ENCODE results near the gene SATL1.
"Not testable (repeated sequence)": the region's sequence is repeated elsewhere in the genome, so short reads cannot be mapped to it uniquely, and the experiment has no call there.

The SATL1 gene

GRCh38 chrX:85136409-85136808 is 107.2 kb downstream of the SATL1 start:
- no peaks in the 10 kb centered on the region for H3K27me3 Mint-ChIP-seq
- H3K9me3 Mint-ChIP-seq: no peaks in the 10 kb centered on the region
- no peak overlapping the region for H3K27ac Mint-ChIP-seq
- DNase-seq (no peak), ATAC-seq (no peak)
- no peaks in the 10 kb centered on the region for H3K4me1 Mint-ChIP-seq
- H3K4me3 Mint-ChIP-seq: no peak overlapping the region
- no peaks in the 10 kb centered on the region for H3K36me3 Mint-ChIP-seq (ENCODE audit: low read depth)

DNA sequence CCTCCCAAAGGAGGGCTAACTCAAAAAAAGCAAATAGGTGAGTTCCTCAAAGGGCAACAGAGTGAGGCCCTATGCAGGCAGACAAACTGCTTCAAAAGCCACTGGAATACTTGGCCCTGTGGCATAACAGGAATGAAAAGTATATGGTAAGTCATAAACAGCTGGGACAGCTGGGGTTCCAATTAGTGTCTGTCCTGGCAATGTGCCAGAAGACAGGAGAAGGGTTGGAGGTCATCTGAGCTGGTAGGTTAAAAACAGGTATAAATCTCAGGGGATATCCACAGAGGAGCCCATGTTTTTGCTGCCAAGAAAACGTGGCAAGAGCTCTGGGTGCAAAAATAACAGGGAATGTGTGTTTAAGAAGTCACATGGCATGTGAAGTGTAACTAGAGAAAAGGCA is 128.3 kb downstream of the SATL1 start:
- no peak overlapping the region for H3K4me3 Mint-ChIP-seq
- H3K27ac Mint-ChIP-seq: no peak overlapping the region
- H3K36me3 Mint-ChIP-seq (ENCODE audit: low read depth): no peaks in the 10 kb centered on the region
- no peaks in the 10 kb centered on the region for H3K9me3 Mint-ChIP-seq
- H3K27me3 Mint-ChIP-seq: no peaks in the 10 kb centered on the region
- no peaks in the 10 kb centered on the region for H3K4me1 Mint-ChIP-seq
- no peak for ATAC-seq
- DNase-seq: no peak

GRCh38 chrX:85114776-85115175 is 128.8 kb downstream of the SATL1 start:
- H3K4me1 Mint-ChIP-seq: no peaks in the 10 kb centered on the region
- no peaks in the 10 kb centered on the region for H3K9me3 Mint-ChIP-seq
- DNase-seq (no peak), ATAC-seq (no peak)
- no peaks in the 10 kb centered on the region for H3K27me3 Mint-ChIP-seq
- H3K4me3 Mint-ChIP-seq: no peak overlapping the region
- no peak overlapping the region for H3K27ac Mint-ChIP-seq
- no peaks in the 10 kb centered on the region for H3K36me3 Mint-ChIP-seq (ENCODE audit: low read depth)

- Mint-ChIP-seq H3K9me3 (no peaks in the 10 kb centered on the region), H3K27ac (no peak overlapping the region), H3K4me3 (no peak overlapping the region), H3K36me3 (ENCODE audit: low read depth) (no peaks in the 10 kb centered on the region), H3K27me3 (no peaks in the 10 kb centered on the region), H3K4me1 (no peaks in the 10 kb centered on the region)
- ATAC-seq (no peak), DNase-seq (no peak)
These were observed 129.4 kb downstream of the SATL1 start for GRCh38 chrX:85114171-85114570.

DNA sequence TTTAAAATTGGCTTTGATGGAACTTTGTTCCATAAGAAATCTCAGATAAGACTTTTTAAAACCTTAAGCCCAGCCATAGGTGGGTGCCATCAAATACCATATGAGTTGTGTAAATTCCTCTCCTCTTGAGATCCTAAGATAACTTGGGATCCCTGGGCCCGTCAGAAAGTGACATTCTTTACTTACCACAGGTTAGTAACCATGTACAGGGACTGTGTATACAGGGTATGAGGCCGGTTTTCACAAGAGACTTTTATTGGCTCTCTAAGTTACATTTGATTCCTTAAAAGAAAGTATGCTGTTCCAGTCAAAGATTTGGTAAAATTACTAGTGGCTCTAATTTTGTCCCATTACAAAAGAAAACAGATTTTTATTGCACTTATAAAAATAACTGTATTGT is 129.8 kb downstream of the SATL1 start:
- ATAC-seq: no peak
- H3K27ac Mint-ChIP-seq: no peak overlapping the region
- H3K9me3 Mint-ChIP-seq: no peaks in the 10 kb centered on the region
- no peaks in the 10 kb centered on the region for H3K4me1 Mint-ChIP-seq
- no peak for DNase-seq
- no peaks in the 10 kb centered on the region for H3K36me3 Mint-ChIP-seq (ENCODE audit: low read depth)
- H3K4me3 Mint-ChIP-seq: no peak overlapping the region
- H3K27me3 Mint-ChIP-seq: no peaks in the 10 kb centered on the region

- ATAC-seq: no peak
These were observed 131.3 kb downstream of the SATL1 start for GRCh38 chrX:85112293-85112692.

GRCh38 chrX:85111347-85111746 is 132.2 kb downstream of the SATL1 start:
- H3K4me3 Mint-ChIP-seq: no peak overlapping the region
- no peaks in the 10 kb centered on the region for H3K9me3 Mint-ChIP-seq
- no peak overlapping the region for H3K27ac Mint-ChIP-seq
- DNase-seq (peak; percentile 1), ATAC-seq (no peak)
- no peaks in the 10 kb centered on the region for H3K36me3 Mint-ChIP-seq (ENCODE audit: low read depth)
- no peaks in the 10 kb centered on the region for H3K4me1 Mint-ChIP-seq
- H3K27me3 Mint-ChIP-seq: no peaks in the 10 kb centered on the region

More at GRCh38 chrX:85112293-85112692, 131.3 kb downstream of the SATL1 start:
- H3K4me1 Mint-ChIP-seq: no peaks in the 10 kb centered on the region
- H3K9me3 Mint-ChIP-seq: no peaks in the 10 kb centered on the region
- no peaks in the 10 kb centered on the region for H3K27me3 Mint-ChIP-seq
- DNase-seq: no peak
- no peaks in the 10 kb centered on the region for H3K36me3 Mint-ChIP-seq (ENCODE audit: low read depth)
- H3K4me3 Mint-ChIP-seq: no peak overlapping the region
- no peak overlapping the region for H3K27ac Mint-ChIP-seq

DNA sequence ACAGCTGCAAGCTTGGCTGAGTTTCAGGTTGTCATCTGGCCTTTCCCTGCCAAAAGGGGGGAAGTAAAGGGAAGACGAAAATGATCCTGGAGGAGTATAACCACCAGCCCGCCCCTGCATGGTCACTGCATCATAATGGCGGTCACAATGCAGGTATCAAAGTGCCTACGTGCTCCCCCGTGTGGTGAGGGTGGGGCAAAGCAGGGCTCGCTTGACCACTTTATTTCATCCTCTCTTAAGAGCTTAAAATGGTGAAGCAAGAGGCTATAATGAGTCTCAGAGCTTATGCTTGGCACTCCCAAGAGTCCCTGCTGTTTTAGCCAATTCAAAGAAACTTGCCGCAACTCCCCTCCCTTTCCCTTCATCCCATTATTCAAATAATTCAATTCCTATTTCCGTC is 134.3 kb downstream of the SATL1 start:
- DNase-seq: peak; percentile 3
- Mint-ChIP-seq H3K27me3 (peaks cover 2% of the 10 kb centered on the region), H3K4me3 (no peak overlapping the region), H3K4me1 (no peaks in the 10 kb centered on the region), H3K36me3 (ENCODE audit: low read depth) (no peaks in the 10 kb centered on the region), H3K9me3 (no peaks in the 10 kb centered on the region), H3K27ac (no peak overlapping the region)
- ATAC-seq: no peak

- ATAC-seq (no peak), DNase-seq (no peak)
- H3K4me1 Mint-ChIP-seq: no peaks in the 10 kb centered on the region
- no peaks in the 10 kb centered on the region for H3K9me3 Mint-ChIP-seq
- H3K27me3 Mint-ChIP-seq: peaks cover 2% of the 10 kb centered on the region
- H3K4me3 Mint-ChIP-seq: no peak overlapping the region
- H3K27ac Mint-ChIP-seq: no peak overlapping the region
- no peaks in the 10 kb centered on the region for H3K36me3 Mint-ChIP-seq (ENCODE audit: low read depth)
These were observed 135.4 kb downstream of the SATL1 start for GRCh38 chrX:85108165-85108564.

DNA sequence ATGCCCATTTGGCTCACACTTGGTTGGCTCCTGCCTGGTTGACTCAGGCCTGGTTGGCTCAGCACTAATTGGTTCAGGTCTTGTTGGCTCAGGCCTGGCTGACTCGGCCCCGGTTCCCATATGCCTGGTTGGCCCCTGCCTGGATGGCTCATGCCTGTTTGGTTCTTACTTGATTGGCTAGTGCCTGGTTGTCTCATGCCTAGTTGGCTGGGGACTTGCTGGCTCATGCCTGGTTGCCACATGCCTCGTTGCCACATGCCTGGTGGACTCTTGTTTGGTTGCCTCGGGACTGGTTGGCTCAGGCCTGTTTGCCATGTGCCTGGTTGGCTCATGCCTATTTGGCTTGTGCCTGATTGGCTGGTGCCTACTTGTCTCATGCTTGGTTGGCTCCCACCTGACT is 136.2 kb downstream of the SATL1 start:
- H3K4me1 Mint-ChIP-seq: no peaks in the 10 kb centered on the region
- H3K27ac Mint-ChIP-seq: no peak overlapping the region
- DNase-seq (no peak), ATAC-seq (no peak)
- H3K4me3 Mint-ChIP-seq: no peak overlapping the region
- H3K27me3 Mint-ChIP-seq: peaks cover 2% of the 10 kb centered on the region
- H3K36me3 Mint-ChIP-seq (ENCODE audit: low read depth): no peaks in the 10 kb centered on the region
- no peaks in the 10 kb centered on the region for H3K9me3 Mint-ChIP-seq

DNA sequence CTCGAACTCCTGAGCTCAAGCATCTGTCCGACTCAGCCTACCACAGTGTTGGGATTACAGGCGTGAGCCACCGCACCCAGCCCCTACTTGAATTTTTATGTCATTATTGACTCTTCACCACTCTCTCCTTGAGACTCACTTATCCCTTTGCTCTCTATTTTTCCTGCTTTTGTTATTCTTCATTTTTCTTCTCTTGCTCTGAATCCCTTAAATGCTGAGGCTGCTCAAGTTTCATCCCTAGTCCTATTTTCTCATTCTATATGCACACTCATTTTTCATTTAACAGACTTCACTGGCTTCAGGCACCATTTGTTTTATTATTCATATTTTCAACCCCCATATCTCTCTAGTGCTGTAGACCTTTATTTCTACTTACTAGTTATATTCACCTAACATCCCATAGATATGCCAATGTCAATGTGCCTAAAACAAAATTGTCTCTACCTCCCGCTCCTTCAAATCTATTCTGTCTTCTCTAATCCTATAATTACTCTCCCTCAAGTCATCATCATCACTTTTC is 154.2 kb downstream of the SATL1 start:
- Mint-ChIP-seq H3K27me3 (no peaks in the 10 kb centered on the region), H3K36me3 (ENCODE audit: low read depth) (peaks cover 34% of the 10 kb centered on the region), H3K4me1 (no peaks in the 10 kb centered on the region), H3K27ac (no peak overlapping the region), H3K4me3 (no peak overlapping the region), H3K9me3 (no peaks in the 10 kb centered on the region)
- DNase-seq (no peak), ATAC-seq (no peak)

- ATAC-seq (no peak), DNase-seq (no peak)
- H3K27me3 Mint-ChIP-seq: no peaks in the 10 kb centered on the region
- peaks cover 28% of the 10 kb centered on the region for H3K36me3 Mint-ChIP-seq (ENCODE audit: low read depth)
- no peaks in the 10 kb centered on the region for H3K4me1 Mint-ChIP-seq
- no peaks in the 10 kb centered on the region for H3K9me3 Mint-ChIP-seq
- H3K4me3 Mint-ChIP-seq: no peak overlapping the region
- H3K27ac Mint-ChIP-seq: no peak overlapping the region
These were observed 158.7 kb downstream of the SATL1 start for GRCh38 chrX:85084770-85085393.

DNA sequence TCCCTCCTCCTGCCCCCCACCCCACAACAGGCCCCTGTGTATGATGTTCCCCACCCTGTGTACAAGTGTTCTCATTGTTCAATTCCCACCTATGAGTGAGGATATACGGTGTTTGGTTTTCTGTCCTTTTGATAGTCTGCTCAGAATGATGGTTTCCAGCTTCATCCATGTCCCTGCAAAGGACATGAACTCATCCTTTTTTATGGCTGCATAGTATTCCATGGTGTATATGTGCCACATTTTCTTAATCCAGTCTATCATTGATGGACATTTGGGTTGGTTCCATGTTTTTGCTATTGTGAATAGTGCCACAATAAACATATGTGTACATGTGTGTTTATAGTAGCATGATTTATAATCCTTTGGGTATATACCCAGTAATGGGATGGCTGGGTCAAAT is 166.3 kb downstream of the SATL1 start:
- ATAC-seq, H3K27ac Mint-ChIP-seq, H3K4me1 Mint-ChIP-seq, H3K9me3 Mint-ChIP-seq, H3K27me3 Mint-ChIP-seq, H3K4me3 Mint-ChIP-seq, DNase-seq: not testable (repeated sequence)
- peaks cover 21% of the 10 kb centered on the region for H3K36me3 Mint-ChIP-seq (ENCODE audit: low read depth)

GRCh38 chrX:85065512-85066198 is 177.9 kb downstream of the SATL1 start:
- Mint-ChIP-seq H3K4me1 (no peaks in the 10 kb centered on the region), H3K27me3 (no peaks in the 10 kb centered on the region), H3K4me3 (no peak overlapping the region), H3K9me3 (no peaks in the 10 kb centered on the region), H3K36me3 (ENCODE audit: low read depth) (peaks cover 20% of the 10 kb centered on the region), H3K27ac (no peak overlapping the region)
- DNase-seq (no peak), ATAC-seq (no peak)

DNA sequence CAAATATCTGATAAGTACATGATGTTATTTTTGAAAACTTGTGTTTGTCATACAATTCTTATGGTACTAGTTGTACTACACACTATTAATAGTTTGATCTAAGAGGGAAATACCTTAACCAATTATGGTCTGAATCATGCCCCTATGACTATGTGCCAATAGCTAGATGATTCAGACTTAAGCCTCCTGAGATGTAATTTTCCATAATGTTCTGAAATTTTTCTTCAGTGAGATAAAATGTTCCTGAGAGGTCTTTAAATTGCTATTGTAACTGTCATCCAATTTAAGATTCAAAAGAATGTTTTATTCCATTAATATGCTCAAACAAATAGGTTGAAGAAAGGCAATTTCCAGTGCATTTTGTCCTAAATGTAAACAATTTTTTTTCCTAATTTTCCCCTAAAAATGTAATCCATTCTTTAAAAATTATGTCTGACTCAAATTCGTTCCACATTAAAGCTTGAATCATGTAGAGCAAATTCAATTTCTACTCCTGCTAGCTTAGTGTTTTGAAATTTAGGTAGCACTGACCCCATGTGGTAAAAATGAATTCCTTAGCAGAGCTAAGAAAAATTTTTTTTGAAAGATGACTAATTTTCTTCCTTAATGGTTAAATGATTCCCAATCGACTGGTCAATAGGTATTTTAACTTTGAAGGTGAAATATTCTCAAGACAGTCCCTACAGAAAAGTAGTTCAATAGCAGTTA is 190.8 kb downstream of the SATL1 start:
- DNase-seq: no peak
- ATAC-seq: peak; percentile 84
- Mint-ChIP-seq H3K27me3 (no peaks in the 10 kb centered on the region), H3K9me3 (no peaks in the 10 kb centered on the region), H3K4me1 (peaks cover 11% of the 10 kb centered on the region), H3K36me3 (ENCODE audit: low read depth) (peaks cover 4% of the 10 kb centered on the region), H3K27ac (peak overlapping the region; percentile 42), H3K4me3 (no peak overlapping the region)

Measured in activated naive CD8-positive, alpha-beta T cell treated with anti-CD3 and anti-CD28 coated beads, Interleukin-2, amount 50 U/mL, for 24 hours (primary cell).